ENCODE measurements around the gene ADORA2A.

- TF ChIP-seq EED (IDR thresholded peaks at IDR 0.05; ENCODE audit: low read depth) (no peak), SRF (IDR thresholded peaks at IDR 0.05; ENCODE audit: low read depth in 2 of 2, low read length in 2 of 2) (no peak), BCL3 (IDR thresholded peaks at IDR 0.05; ENCODE audit: borderline replicate concordance, insufficient read depth, low read depth, low read length, poor library complexity, severe bottlenecking) (no peak), ETV6 (conservative IDR thresholded peaks at IDR 0.05 in 1 of 2, IDR thresholded peaks at IDR 0.05 in 1 of 2; ENCODE audit: borderline replicate concordance in 1 of 2, low read depth in 1 of 2) (no peak), POLR2AphosphoS5 (IDR thresholded peaks at IDR 0.05; ENCODE audit: low read length) (no peak), E4F1 (IDR thresholded peaks at IDR 0.05; ENCODE audit: borderline replicate concordance, partially characterized antibody) (no peak), POU2F2 (IDR thresholded peaks at IDR 0.05; ENCODE audit: borderline replicate concordance, low read depth, low read length) (no peak), CTCF (IDR thresholded peaks at IDR 0.05 in 2 of 3, conservative IDR thresholded peaks at IDR 0.05 in 1 of 3; ENCODE audit: control insufficient read depth in 2 of 3, extremely low read depth in 1 of 3, insufficient read depth in 1 of 3, low read depth in 3 of 3, low read length in 3 of 3) (no peak), CREB1 (IDR thresholded peaks at IDR 0.05; ENCODE audit: low read depth) (no peak), SMAD5 (IDR thresholded peaks at IDR 0.05; ENCODE audit: low read depth) (no peak), NKRF (conservative IDR thresholded peaks at IDR 0.05) (no peak), ESRRA (IDR thresholded peaks at IDR 0.05; ENCODE audit: low read length) (no peak)
- TF ChIP-seq, protein P1, sequence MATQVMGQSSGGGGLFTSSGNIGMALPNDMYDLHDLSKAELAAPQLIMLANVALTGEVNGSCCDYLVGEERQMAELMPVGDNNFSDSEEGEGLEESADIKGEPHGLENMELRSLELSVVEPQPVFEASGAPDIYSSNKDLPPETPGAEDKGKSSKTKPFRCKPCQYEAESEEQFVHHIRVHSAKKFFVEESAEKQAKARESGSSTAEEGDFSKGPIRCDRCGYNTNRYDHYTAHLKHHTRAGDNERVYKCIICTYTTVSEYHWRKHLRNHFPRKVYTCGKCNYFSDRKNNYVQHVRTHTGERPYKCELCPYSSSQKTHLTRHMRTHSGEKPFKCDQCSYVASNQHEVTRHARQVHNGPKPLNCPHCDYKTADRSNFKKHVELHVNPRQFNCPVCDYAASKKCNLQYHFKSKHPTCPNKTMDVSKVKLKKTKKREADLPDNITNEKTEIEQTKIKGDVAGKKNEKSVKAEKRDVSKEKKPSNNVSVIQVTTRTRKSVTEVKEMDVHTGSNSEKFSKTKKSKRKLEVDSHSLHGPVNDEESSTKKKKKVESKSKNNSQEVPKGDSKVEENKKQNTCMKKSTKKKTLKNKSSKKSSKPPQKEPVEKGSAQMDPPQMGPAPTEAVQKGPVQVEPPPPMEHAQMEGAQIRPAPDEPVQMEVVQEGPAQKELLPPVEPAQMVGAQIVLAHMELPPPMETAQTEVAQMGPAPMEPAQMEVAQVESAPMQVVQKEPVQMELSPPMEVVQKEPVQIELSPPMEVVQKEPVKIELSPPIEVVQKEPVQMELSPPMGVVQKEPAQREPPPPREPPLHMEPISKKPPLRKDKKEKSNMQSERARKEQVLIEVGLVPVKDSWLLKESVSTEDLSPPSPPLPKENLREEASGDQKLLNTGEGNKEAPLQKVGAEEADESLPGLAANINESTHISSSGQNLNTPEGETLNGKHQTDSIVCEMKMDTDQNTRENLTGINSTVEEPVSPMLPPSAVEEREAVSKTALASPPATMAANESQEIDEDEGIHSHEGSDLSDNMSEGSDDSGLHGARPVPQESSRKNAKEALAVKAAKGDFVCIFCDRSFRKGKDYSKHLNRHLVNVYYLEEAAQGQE (IDR thresholded peaks at IDR 0.05; ENCODE audit: low read depth, low read length): no peak
- TF ChIP-seq, protein P2, sequence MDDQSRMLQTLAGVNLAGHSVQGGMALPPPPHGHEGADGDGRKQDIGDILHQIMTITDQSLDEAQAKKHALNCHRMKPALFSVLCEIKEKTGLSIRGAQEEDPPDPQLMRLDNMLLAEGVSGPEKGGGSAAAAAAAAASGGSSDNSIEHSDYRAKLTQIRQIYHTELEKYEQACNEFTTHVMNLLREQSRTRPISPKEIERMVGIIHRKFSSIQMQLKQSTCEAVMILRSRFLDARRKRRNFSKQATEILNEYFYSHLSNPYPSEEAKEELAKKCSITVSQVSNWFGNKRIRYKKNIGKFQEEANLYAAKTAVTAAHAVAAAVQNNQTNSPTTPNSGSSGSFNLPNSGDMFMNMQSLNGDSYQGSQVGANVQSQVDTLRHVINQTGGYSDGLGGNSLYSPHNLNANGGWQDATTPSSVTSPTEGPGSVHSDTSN (IDR thresholded peaks at IDR 0.05; ENCODE audit: insufficient replicate concordance, low read depth, low read length): no peak
Observed at GRCh38 chr22:24384131-24384530, 43.3 kb upstream of the ADORA2A start.
